DND-41 (cell line): ENCODE data around the gene EFNB3.

ENCODE experiments used
- ATAC-seq: fragments of 200-7000 bp; cut with Tn5 transposase; 3 replicates; pipeline ENCODE4 v1.9.1; 2021; ENCODE audit warnings: low read depth; ENCODE audit not compliant: insufficient read depth
- DNase-seq: peaks from one replicate; pipeline ENCODE4 v3.0.0-alpha.2; 2020
- H2AFZ ChIP-seq: 2 replicates; pipeline ENCODE4 v1.6.0; 2012; ENCODE audit warnings: low read depth, low read length
- H3K27ac ChIP-seq: 2 replicates; pipeline ENCODE4 v1.5.1; 2012; ENCODE audit warnings: low read length, inconsistent platforms
- H3K27me3 ChIP-seq: fragments of 200-600 bp; sonication (generic); 2 replicates; pipeline ENCODE4 v1.6.0; 2012; ENCODE audit warnings: low read length, mild to moderate bottlenecking, inconsistent platforms; ENCODE audit not compliant: insufficient read depth, poor library complexity
- H3K36me3 ChIP-seq: 2 replicates; pipeline ENCODE4 v1.5.1; 2012; ENCODE audit warnings: low read length, inconsistent platforms; ENCODE audit not compliant: insufficient read depth
- H3K4me1 ChIP-seq: 2 replicates; pipeline ENCODE4 v1.5.1; 2012; ENCODE audit warnings: mild to moderate bottlenecking, low read length; ENCODE audit not compliant: insufficient read depth
- H3K4me2 ChIP-seq: 2 replicates; pipeline ENCODE4 v1.6.0; 2012; ENCODE audit warnings: mild to moderate bottlenecking, moderate library complexity, low read length, inconsistent platforms; ENCODE audit not compliant: insufficient read depth
- H3K4me3 ChIP-seq, 2 experiments: fragments of 200-600 bp in 1 of 2; shearing (Covaris generic) in 1 of 2; 2 replicates each; pipeline ENCODE4 v1.5.1; 2012 to 2016; ENCODE audit warnings: inconsistent platforms in 2 of 2, low read length in 2 of 2, mild to moderate bottlenecking in 2 of 2, low read depth in 1 of 2, moderate library complexity in 1 of 2
- H3K79me2 ChIP-seq: 2 replicates; pipeline ENCODE4 v1.6.0; 2012; ENCODE audit warnings: low read length, inconsistent platforms; ENCODE audit not compliant: insufficient read depth
- H3K9ac ChIP-seq: 2 replicates; pipeline ENCODE4 v1.6.0; 2012; ENCODE audit warnings: low read depth, mild to moderate bottlenecking, inconsistent platforms, low read length, moderate library complexity
- H3K9me3 ChIP-seq: 2 replicates; pipeline ENCODE4 v1.5.1; 2012; ENCODE audit warnings: low read length, moderate library complexity, mild to moderate bottlenecking, inconsistent platforms; ENCODE audit not compliant: insufficient read depth, severe bottlenecking
- H4K20me1 ChIP-seq: 2 replicates; pipeline ENCODE4 v1.6.0; 2012; ENCODE audit warnings: low read length; ENCODE audit not compliant: insufficient read depth
- CTCF ChIP-seq: IDR thresholded peaks from 2 replicates; pipeline ENCODE4 v1.5.1; 2012; ENCODE audit warnings: borderline replicate concordance, low read length, moderate library complexity, mild to moderate bottlenecking; ENCODE audit not compliant: poor library complexity, severe bottlenecking; ENCODE audit errors: extremely low read depth
- EZH2 ChIP-seq: IDR thresholded peaks from 3 replicates; pipeline ENCODE4 v1.6.1; 2012; ENCODE audit warnings: borderline replicate concordance, low read depth, mild to moderate bottlenecking, moderate library complexity, low read length, inconsistent platforms; ENCODE audit not compliant: severe bottlenecking

EFNB3 gene

GRCh38 chr17:7695586-7695985 is 9.4 kb upstream of the EFNB3 start:
- H3K4me2 ChIP-seq: no peak overlapping the region
- no peak overlapping the region for H2AFZ ChIP-seq
- no peak for DNase-seq
- H3K27me3 ChIP-seq: no peaks in the 10 kb centered on the region
- TF ChIP-seq CTCF: no peak
- no peak for TF ChIP-seq EZH2
- H4K20me1 ChIP-seq: no peaks in the 10 kb centered on the region
- no peak for ATAC-seq
- H3K79me2 ChIP-seq: no peaks in the 10 kb centered on the region
- peaks cover 32% of the 10 kb centered on the region for H3K36me3 ChIP-seq
- no peak overlapping the region for H3K27ac ChIP-seq
- no peaks in the 10 kb centered on the region for H3K4me1 ChIP-seq
- H3K9ac ChIP-seq: no peak overlapping the region
- no peak overlapping the region for H3K4me3 ChIP-seq
- no peaks in the 10 kb centered on the region for H3K9me3 ChIP-seq

- no peak for ATAC-seq
- Histone ChIP-seq H3K4me2 (no peak overlapping the region), H2AFZ (no peak overlapping the region), H3K9me3 (no peaks in the 10 kb centered on the region), H3K79me2 (no peaks in the 10 kb centered on the region), H3K4me1 (no peaks in the 10 kb centered on the region), H4K20me1 (peaks cover 6% of the 10 kb centered on the region; the same call in 1 of the 2 replicates), H3K9ac (no peak overlapping the region), H3K27me3 (no peaks in the 10 kb centered on the region), H3K27ac (no peak overlapping the region), H3K4me3 (no peak overlapping the region), H3K36me3 (peaks cover 50% of the 10 kb centered on the region)
- TF ChIP-seq CTCF: no peak
- no peak for TF ChIP-seq EZH2
- DNase-seq: no peak
Measured at GRCh38 chr17:7697828-7698588, 7.0 kb upstream of the EFNB3 start.

GRCh38 chr17:7700510-7700909 is 4.5 kb upstream of the EFNB3 start:
- no peak for TF ChIP-seq EZH2
- TF ChIP-seq CTCF: no peak
- Histone ChIP-seq H3K9me3 (no peaks in the 10 kb centered on the region), H3K4me1 (no peaks in the 10 kb centered on the region), H3K36me3 (peaks cover 43% of the 10 kb centered on the region), H3K27me3 (peaks cover 1% of the 10 kb centered on the region), H3K4me2 (no peak overlapping the region), H3K4me3 (no peak overlapping the region), H3K9ac (no peak overlapping the region), H3K27ac (no peak overlapping the region), H3K79me2 (no peaks in the 10 kb centered on the region), H4K20me1 (peaks cover 17% of the 10 kb centered on the region; the same call in 1 of the 2 replicates), H2AFZ (no peak overlapping the region)
- no peak for ATAC-seq
- no peak for DNase-seq
